Renal pelvis (tissue), 4 donors: ENCODE data around the gene FRMD4A. TPM values are rescaled to one million over a fixed set of nuclear protein-coding genes. Genes with fewer than 3 reads are reported as not detected.
"Not testable (repeated sequence)": the region's sequence is repeated elsewhere in the genome, so short reads cannot be mapped to it uniquely, and the experiment has no call there.

Source experiments
- DNase-seq: peaks from one replicate; pipeline ENCODE4 v3.0.0-alpha.2; 2013
- polyA plus RNA-seq, 3 donors: library from polyadenylated mRNA; unstranded; fragments of 120-200 nt; gene quantifications; one replicate each; pipeline ENCODE4 v1.2.1, GENCODE V29; 2013; ENCODE audit not compliant: insufficient read length in 3 of 3

FRMD4A gene
- polyA plus RNA-seq, 3 donors, result 84.7 to 99.4 (median 87.2) TPM

DNA sequence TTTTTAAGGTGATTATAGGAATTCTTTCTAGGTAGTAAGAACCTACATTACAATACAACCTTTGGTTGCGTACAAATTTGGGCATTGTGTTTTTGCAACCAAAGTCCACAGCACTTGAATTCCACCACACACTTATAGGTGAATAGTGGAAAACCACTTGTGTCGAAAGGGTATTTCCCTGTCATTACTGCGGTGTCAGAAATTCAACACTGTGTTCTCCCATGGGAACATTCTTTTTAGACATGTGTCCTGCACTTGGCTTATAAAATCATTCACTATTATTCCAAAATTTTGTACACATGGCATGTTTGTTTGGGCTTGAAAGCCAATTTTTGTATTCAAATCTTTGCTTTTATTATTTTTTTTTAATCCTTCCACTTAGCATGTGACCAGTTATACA is 410.3 kb downstream of the FRMD4A start:
- no peak for DNase-seq

DNA sequence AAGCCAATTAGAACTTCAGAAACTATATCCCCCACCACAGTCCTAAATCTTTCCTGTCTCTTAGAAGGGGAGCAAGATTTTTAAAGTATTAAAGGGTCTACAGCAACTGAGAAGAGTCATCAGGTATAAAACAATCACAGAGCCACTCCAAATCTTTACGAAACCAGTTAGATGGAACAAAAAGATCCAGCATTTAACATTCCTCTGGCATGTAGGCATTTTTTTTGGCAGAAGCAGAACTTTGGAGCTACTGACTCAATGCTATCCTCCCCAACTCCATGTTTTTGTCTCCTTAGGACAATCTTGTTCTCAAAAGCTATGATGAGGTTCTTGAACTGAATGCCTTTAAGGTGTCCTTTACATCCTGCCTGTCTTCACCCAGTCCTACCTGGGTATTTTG is 410.7 kb downstream of the FRMD4A start:
- no peak for DNase-seq

DNA sequence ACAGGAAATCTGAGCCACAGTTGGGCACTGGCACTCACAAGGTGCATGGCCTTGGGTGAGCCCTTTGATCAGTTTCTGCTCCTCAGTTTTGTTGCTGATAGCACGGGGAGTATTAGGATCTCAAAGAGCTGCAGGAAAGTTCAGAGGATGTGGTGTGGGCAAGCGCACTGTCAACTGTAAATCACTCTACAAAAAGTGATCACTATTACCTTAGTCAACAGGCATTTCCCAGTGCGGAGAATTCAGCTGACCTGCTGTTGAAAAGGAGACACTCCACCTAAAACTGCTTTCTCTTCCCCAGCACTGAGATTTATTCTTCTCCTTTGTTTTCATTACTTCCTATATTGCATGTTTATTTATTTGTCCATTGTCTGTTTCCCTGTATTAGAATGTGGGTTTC is 412.9 kb downstream of the FRMD4A start:
- DNase-seq, result no peak

DNA sequence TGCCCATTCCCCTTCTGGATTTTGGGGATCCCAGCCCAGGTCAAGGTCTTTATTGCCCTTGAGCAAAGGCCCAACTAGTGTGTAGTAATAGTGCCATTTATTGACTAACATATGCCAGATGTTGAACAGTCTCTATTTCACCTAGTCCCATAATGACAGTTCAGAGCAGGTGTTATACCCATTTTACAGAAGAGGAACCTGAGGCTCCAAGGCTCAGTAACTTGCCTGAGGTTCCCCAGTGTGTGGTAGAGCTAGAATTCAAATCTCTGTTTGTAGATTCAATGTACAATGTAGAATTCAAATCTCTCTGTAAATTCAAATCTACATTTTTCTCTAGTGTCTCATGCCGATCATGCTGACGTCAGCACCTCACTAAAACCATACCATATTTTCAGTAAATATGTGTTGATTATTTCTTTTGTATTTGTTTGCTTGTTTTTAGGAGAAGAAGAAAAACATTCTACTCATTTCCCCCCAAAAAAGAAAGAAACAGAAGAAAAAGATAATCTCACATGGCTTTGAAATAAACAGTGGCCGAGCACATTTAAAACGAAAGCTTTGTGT is 414.3 kb downstream of the FRMD4A start:
- DNase-seq, result no peak

DNA sequence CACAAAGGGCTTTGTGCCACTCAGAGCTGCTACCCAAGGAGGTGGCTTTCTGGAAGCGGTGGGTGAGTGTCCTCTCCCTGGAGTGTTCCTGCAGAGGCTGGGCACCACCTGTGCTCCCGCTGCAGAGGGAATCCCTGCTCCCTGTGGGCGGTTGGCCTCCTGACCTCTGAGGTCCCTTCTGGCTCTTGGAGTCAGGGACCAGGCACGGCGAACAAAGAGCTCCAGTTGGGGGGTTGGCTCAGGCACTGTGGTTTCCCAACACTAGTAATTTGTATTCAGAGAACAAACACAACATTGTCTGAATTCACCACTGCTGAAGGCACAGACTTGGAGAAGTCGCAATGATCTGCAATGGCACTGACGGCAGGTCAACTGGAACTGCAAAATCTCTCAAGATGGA is 415.0 kb downstream of the FRMD4A start:
- DNase-seq, result no peak

DNA sequence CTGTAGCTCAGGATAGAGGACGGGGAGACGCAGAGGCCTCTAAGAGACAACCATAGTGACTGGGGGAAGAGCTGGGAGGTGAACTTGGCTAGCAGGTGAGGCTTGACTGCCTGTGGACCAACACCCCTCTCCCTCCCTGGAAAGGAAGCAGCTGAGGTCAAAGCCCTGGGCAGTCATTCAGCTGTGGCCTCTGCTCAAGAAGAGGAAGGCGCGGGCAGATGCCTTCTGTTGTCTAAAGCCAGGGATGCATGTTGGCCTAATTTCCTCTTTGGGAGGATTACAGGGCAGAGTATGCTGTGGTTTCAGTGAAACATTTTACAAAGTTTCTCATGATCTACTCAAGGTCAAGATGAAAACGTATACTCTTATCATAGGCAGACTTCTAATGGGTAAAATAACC is 416.8 kb downstream of the FRMD4A start:
- DNase-seq, result no peak

DNA sequence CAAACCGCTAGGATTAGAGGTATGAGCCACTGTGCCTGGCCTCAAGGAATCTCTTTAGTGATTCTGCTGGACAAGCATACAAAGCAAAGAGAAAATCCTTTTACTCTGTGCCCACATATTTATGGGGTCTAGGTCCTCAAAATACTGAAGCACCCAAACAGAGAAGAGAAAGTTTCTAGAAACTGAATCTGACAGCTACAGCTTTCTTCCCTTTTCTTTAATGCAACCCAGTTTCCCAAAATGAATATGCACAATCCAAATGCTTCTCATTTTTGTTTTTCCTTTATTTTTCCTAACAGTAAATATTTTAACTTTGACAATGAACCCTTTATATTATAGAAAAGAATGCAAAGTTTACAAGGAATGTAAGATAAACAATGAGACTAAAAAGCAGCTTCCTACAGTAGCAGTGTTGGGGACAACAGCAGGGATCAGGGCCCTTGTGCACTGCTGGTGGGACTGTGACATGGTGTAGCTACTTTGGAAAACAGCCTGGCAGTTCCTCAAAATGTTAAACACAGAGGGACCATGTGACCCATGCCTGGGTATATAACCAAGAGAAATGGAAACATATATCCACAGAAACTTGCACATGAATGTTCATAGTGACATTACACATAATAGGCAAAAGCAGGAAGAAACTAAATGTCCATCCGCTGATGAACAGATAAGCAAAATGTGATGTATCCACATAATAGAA is 418.8 kb downstream of the FRMD4A start:
- DNase-seq, result no peak

DNA sequence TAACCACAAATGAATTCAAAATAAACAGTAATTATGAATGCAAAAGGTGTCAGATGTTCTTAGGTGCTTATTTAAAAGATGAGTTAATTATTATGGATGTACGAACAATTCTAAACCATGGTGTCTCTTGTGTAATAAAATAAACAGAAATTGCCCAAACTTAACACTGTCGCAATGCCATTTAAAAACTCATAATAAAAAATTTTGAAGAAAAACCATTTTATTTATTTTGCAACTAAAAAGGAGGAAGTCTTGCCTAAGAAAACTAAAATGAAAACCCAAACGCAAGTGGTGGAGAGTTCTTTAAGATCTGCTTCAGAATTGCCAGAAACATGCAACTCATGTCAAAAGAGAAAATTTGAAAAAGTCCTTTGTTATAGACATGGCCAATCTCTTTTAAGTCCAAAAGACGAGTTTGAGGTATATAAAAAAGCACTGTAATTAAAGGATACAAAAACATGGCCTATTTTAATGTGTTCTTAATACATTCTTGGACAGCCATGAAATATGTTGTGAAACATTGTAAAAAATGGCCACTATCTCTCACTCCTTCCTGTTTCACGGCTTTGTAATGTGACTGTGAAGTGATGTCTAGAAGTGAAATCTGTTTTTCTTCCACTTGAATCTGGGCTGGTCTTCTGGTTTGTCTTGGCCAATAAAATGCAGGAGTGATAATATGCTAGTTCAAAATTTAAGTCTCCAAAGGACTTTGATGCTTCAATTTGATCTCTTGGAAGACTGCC is 421.0 kb downstream of the FRMD4A start:
- DNase-seq, result no peak

DNA sequence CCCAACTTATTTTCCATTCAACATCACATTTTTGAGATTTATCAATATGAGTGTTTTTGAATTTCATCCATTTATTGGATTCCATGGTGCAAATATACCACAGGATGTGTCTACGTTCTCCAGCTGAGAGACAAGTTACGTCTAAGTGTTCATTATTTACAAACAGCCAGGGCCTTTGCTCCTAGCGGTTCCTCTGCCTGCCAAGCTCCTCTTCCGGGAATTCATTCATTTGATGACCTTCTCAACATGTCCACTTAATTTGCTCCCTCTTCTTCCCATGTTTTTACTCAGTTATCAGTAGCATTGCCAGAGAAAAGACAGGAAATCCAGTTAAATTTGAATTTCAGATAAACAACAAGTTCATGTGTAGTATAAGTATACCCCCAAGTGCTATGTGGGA is 422.2 kb downstream of the FRMD4A start:
- no peak for DNase-seq

DNA sequence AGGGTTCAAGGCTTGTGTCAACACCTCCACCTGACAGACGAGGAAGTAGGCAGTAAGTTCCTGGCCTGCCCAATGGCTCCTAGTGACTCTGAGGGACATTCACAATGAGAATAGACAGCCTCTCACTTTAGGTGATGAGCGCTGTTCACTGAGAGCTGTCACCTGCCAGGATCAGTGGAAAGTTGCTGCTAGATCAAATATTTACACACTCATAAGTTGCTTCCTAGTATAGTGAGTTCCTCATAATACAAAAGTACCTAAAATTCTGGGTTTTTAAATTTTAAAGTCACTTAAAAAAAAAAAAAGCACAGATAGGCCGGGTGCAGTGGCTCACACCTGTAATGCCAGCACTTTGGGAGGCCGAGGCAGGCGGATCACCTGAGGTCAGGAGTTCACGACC is 423.2 kb downstream of the FRMD4A start:
- no peak for DNase-seq

DNA sequence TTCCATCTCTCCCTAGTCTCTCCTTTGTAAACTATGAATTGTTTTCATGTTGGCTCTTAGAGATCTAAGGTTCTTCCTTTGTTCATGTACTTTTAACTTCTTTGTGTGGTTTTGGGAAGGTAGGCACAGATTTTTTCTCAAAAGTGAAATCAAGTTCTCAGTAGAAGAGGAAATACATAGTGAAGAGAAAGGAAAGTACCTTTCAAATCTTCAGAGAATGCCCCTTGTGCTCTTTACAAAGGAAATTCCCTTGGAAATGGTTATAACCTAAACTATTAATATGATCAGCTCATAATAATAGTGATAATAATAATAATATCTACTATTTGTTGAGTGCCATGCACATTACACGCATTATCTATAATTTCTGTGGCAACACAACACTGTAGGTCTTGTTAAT is 425.4 kb downstream of the FRMD4A start:
- no peak for DNase-seq

DNA sequence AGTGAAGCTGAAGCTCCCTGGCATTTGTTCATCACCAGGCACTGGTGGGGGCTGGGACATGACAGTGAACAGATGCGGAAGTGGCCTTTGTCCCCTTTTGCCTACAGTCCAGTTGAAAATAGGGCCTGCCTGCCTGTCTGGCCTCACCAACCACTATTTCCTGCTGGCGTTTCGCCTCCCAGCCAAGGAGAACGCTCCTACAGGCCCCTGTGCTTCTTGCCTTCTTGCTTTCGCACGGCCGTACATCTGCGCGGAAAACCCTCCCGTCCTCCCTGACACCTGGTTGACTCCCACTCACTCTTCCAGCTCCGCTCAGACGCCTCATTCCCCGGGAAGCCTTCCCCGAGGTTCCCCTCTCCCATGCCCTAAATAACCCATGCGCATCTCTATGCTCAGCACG is 426.7 kb downstream of the FRMD4A start:
- DNase-seq, result no peak

DNA sequence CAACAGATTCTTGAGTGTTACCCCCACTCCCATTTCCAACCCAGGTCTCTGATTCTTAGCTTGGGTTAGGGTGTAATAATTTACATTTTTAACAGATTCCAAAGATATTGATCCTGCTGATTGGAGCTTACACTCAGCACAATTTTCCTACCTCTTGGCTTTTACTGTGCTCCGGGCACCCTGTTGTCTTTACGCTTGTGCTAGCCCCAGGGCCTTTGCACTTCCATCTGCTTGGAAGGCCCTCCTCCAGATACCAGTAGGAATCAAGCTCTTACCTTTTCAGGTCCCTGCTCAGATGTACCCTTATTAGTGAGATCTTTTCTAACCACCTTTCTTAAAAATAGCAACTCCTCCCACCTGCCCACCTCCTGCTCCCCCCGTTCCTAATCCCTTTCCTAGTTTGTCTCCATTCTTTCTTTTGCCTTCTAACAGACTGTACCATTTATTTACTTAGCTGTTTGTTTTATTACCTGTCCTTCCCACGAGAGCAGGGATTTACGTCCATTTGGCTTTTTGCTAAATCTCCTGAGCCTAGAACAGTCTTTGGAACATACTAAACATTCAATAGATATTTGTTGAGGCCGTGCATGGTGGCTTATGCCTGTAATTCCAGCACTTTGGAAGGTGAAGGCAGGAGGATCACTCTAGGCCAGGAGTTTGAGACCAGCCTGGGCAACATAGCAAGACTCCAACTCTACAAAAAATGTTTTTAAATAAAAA is 427.7 kb downstream of the FRMD4A start:
- DNase-seq, result no peak

DNA sequence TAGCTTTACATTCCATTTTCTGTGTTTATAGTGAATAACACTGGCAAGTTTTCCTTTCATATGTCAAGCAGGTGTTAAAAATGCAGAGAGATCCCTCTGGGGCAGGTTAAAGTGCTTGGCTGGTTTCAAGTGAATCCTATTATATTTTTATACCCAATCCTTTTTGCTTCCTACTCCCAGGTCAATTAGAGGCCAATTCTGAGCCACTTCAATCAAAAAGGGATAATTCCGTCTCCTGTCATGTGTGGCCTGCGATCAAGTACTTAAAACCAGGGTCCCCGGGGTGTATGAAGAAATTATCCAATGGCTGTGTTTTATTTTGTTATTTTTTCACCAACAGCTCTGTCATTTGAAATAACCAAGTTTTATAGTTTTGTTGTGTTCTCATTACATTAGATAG is 430.8 kb downstream of the FRMD4A start:
- DNase-seq, result no peak

DNA sequence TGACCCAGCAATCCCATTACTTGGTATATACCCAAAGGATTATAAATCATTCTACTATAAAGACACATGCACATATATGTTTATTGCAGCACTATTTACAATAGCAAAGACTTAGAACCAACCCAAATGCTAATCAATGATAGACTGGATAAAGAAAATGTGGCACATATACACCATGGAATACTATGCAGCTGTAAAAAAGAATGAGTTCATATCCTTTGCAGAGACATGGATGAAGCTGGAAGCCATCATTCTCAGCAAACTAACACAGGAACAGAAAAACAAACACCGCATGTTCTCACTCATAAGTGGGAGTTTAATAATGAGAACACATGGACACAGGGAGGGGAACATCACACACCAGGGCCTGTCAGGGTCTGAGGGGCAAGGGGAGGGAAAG is 434.6 kb downstream of the FRMD4A start:
- DNase-seq, result not testable (repeated sequence)

DNA sequence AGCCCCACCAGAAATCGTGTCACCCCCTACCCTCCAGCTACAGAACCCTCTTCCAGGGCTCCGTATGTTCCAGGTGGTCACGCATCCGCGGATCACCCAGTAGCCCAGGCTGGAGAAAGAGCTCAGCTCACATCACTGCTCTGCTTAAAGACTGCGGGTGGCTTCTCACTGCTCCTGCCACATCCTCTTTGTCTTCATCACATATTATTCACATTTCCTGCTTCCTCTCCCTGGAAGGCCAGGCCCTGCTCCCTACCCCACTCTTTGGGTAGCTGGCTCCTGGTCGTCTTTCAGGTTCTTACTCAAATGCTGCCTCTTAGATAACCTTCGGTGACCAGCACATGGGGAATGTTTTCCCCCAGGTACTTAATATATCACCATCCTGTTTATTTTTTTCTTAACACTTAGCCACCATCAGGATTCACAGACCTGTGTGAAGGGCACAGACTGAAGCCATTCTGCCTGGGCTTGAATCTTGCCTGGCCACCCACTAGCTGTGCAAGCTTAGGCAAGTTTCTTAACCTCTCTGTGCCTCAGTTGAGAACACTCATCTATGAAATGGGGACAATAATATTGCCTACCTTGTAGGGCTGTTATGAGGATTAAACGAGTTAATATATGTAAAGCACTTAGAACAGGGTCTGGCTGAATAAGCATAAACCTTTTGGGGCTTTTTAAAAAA is 436.2 kb downstream of the FRMD4A start:
- DNase-seq, result no peak

DNA sequence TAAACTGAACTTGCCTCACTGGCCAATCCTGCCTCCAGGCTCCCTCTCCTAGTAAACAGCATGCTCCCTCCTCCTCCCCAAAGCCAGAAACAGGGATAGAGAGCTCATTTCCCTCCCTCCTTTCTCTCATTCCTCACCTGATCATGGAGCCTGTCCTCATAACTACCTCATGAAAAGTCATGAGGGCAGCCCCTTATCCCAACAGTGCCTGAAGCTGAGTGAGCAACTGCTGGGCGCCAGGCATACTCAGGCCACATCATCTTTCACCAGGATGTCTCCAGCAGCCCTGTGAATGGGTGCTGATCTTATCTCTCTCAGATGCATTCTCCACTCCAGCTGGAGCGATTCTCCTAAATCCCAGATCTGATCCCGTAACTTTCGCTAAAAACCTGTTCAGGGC is 436.8 kb downstream of the FRMD4A start:
- no peak for DNase-seq

DNA sequence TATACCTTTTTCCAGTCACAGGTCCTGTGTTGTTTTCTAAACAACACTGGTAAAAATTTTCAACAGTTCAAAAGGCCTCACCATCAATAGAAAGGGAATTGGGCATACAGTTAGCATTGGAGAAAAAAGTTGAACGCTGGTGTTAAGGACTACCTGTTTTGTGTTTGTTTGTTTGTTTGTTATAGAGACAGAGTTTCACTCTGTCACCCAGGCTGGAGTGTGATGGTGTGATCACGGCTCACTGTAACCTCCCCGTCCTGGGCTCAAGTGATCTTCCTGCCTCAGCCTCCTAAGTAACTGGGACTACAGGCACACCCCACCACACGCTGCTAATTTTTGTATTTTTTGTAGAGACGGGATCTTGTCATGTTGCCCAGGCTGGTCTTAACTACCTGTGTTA is 437.9 kb downstream of the FRMD4A start:
- no peak for DNase-seq

DNA sequence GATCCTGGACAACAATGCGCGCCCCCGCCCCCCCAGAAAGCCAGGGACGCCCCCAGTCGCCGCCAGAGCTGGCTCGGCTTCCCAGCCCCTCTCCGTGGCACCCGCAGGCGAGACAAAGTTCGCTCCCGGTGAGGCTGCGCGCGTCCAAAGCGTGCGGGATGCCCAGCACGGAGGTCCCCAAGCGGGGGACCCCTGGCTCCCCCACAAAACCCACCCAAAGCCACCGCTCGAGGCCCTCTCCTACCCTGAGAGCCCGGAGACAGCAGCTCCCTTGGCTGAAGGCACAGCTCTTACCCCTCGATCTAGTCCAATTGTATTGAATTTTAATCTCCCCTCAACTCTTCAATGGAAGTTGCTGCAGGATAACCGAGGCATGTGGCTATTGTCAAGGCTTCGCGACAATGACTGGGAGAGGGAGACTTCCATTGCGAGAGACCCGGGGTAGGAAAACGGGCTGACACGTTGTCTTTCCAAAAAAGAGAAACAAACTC is 438.7 kb downstream of the FRMD4A start:
- DNase-seq, result no peak

DNA sequence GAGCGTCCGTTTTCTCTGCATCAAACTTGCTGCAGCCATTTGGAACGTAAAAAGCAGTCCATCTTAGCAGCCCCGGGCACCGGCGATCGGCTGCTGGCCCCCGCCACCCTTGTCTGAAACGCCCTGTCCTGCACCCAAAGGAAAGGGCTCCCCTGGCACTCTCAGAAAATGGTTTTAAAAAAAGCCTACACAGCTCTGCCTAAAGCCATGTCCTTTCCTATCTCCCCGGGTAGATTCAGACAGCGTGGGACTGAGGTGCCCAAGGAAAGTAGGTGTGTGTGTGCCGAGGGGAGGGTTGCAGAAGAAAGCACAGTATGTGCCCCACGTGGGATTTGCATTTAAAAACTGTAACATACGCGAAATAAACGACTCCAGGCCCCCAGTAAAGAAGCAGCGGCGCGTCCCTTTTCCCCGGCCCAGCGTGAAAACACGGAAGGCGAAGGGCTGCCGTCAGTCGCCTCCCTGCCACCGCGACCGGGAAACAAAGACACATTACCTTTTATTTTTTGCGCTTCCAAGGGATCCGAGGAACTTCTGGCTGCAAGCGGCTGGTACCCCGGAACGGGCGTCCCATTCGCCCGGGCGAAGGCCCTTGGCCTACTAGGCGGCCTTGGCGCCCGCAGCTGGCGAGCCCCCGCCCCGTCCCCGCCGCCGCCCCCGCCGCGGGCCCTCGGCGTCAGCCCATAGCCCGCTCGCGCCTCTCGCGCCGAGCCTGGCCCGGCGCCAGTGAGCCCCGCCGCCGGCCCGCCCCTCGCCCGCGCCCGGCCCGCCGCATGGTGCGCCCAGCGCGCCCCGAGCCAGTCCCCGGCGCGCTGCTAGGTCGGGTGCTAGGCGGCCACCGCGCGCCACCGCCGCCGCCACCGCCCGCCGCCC is 439.4 kb downstream of the FRMD4A start:
- DNase-seq, result no peak
